Measurements from ENCODE around the gene HOGA1.

- TF ChIP-seq CTCF (IDR thresholded peaks at IDR 0.05), result no peak
- TF ChIP-seq POLR2A (IDR thresholded peaks at IDR 0.05), result no peak
- no peak for TF ChIP-seq EP300 (IDR thresholded peaks at IDR 0.05)
Measured at GRCh38 chr10:97570146-97570788, 13.9 kb upstream of the HOGA1 start.

Data from ovary (tissue), 3 donors.